IPS-18c (cell line): ENCODE measurements around the gene ADGRG6.
"Not testable (repeated sequence)": the region's sequence is repeated elsewhere in the genome, so short reads cannot be mapped to it uniquely, and the experiment has no call there.

Experiments
- H3K4me3 ChIP-seq: 2 replicates; pipeline ENCODE4 v1.7.0; 2013; ENCODE audit warnings: low read depth, mild to moderate bottlenecking, low read length, moderate library complexity; ENCODE audit not compliant: insufficient read depth
- H3K9me3 ChIP-seq: one replicate; pipeline ENCODE4 v1.6.1; 2013; ENCODE audit warnings: mild to moderate bottlenecking, low read length, moderate library complexity; ENCODE audit not compliant: control insufficient read depth, insufficient read depth

ADGRG6 gene

DNA sequence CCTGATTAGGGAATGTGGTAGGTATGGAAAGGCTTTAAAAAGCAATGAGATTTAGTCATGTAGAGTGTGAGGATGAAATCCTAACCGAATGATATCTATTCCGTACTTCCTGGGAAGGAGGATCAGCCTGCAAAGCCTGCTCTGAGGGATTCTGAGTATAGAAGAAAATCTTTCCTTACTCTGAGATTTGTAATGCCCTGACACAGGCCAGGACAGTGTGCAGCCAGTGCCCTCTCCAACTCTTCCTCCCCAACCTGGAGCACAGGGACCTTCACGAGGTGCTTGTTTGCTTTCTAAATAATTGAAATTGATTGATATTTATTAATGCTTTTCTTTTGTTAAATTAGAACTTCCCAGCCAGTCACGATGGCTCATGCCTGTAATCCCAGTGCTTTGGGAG lies 131.6 kb downstream of the ADGRG6 start:
- no peak overlapping the region for H3K4me3 ChIP-seq
- H3K9me3 ChIP-seq, result peaks cover 2% of the 10 kb centered on the region

DNA sequence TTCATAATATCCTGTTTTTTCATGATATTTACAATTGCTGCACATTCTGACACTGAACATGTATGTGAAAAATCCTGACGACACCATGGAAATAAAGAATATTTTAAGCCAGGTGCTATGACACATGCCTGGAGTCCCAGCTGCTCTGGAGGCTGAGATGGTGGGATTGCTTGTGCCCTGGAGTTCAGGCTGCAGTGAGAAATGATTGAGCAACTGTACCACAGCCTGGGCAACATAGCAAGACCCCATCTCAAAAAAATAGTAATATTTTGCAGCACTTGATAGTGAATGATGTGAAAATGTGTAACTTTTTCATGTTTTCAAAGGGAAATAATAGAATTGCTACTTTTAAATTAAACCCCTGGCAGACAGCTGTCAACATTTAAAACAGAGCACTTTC lies 137.1 kb downstream of the ADGRG6 start:
- Histone ChIP-seq H3K9me3 (no peaks in the 10 kb centered on the region), H3K4me3 (no peak overlapping the region)

DNA sequence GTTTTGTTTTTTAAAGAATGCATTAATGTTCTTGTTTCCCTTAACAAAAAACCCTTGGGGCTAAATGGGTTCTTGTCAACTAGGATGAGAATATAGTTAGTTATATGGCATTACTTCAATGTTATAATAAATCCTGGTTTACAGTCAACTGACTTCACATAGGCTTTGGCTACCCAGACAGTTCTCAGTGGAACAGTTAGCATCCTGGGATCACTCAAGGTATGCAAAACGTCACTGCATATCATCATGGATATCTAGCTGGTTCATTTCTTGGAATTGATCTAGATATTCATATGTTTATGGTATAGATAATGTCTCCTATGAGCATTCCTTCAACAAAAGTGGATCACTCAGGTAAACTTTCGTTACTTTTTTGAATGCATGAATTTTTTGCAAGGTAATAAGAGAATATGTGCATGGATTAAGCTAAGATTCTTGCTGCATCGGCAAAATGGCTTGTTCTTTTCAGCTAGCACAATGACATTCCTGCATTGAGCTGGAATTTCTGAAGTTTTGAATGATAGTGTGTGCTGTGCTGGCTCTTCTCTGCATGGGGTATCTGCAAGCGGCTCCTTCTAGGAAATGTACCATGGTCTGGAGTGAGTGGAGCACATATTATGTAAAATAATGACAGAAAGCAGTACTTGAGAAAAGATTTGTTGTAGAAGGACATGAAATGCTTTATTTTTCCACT lies 138.9 kb downstream of the ADGRG6 start:
- no peaks in the 10 kb centered on the region for H3K9me3 ChIP-seq
- H3K4me3 ChIP-seq, result no peak overlapping the region

DNA sequence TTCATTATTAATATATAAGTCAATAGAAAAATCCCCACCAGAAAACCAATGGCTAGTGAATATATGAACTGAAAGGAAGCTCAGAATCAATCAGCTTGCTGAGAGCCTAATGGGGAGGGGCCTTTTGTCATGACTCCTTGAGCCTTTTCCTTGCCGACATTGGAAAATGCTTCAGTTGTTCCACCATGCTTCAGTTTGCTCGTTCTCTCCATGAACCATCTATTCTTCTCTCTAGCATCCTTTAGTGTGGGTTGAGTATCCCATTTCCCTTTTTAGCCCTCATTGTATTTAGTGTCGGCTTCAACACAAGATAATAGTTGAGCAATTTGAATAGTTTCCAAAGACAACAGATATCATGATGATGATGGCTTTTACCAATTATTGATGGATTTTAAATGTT lies 139.9 kb downstream of the ADGRG6 start:
- Histone ChIP-seq H3K4me3 (no peak overlapping the region), H3K9me3 (no peaks in the 10 kb centered on the region)

DNA sequence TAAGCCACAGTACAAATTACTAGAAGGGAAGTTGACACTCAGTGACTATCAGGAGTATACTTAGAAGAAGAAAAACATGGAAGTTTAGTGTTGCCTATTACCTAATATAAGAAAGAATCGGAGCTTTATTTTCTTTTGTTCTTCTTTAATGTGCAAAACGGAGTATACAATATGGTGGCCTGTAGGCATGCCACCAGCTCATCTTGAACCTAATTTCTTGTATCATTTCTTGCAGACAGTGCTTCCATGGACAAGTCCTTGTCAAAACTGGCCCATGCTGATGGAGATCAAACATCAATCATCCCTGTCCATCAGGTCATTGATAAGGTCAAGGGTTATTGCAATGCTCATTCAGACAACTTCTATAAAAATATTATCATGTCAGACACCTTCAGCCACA lies 141.3 kb downstream of the ADGRG6 start:
- H3K4me3 ChIP-seq, result no peak overlapping the region
- H3K9me3 ChIP-seq, result no peaks in the 10 kb centered on the region

DNA sequence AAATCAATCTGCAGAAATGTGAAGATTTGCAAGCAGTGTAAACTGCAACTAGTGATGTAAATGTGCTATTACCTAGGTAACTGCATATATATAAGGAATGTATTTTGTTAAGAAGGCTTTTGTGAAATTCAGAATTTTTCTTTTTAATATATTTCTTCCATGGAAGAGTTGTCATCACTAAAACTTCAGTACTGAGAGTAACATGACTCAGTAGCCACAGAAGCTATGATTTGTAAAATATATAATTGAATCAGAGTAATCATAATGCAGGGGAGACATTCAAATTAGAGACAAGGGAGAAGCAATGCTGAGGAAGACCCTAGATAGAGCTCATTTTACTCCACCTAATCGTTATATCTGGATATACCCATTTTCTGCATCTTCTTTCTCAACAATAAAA lies 141.7 kb downstream of the ADGRG6 start:
- H3K9me3 ChIP-seq, result no peaks in the 10 kb centered on the region

DNA sequence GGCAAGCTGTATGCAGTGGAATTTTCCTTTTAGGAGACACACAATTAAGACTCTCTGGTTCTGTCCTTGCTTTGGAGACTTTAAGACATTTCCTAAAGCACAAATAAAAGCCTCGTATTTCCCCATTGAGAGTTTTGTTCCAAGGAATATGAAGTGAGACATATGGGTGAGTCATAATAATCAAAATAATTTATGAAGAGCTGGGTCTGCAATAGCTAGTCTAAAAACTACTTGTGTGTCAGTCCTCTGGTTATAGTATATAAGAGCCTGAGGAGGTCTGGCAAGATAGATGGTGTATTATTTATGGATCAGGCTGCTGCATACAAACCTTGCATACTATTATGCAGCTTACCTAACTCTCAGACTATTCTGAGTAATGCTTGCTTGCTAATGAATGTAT lies 142.6 kb downstream of the ADGRG6 start:
- no peaks in the 10 kb centered on the region for H3K9me3 ChIP-seq
- no peak overlapping the region for H3K4me3 ChIP-seq

More for the DNA sequence above, 141.7 kb downstream of the ADGRG6 start:
- no peak overlapping the region for H3K4me3 ChIP-seq

DNA sequence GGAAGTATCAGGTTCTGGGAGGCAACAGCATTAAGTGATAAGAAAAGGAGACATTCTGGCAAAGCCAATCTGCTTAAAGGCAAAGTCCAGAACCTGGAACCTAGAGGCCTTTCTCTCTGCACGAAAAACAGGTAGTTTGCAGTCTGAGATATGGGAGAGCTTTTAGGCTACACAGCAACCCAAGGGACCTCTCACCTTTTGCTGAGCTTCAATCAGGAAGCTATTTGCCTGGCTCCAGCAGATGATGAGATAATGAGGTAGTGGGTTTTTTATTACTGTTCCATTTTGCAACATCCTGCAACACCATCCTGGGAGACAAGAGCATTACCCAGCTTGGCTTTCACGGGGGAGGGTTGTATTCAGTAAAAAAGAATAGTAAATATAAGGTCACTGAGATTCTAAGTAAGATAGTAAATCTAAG lies 143.1 kb downstream of the ADGRG6 start:
- Histone ChIP-seq H3K4me3 (no peak overlapping the region), H3K9me3 (no peaks in the 10 kb centered on the region)

DNA sequence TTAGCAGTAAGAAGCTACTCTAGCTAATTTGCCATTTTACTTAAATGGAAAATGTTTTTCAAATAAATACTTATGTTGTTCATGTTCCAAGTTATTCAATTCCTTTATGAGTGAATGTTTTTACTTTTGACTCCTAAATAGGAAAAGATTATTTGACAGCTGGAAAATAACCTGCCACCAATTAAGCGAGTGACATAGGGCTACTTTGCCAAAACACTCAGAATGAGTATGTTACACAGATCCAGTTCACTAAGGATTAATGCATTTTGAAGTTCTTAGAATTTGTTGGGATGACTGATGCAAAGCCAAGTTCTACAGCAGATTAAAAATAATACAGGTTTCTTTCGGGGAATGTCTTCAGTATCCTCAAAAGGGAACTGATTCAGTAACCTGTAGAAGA lies 144.4 kb downstream of the ADGRG6 start:
- H3K9me3 ChIP-seq, result no peaks in the 10 kb centered on the region

DNA sequence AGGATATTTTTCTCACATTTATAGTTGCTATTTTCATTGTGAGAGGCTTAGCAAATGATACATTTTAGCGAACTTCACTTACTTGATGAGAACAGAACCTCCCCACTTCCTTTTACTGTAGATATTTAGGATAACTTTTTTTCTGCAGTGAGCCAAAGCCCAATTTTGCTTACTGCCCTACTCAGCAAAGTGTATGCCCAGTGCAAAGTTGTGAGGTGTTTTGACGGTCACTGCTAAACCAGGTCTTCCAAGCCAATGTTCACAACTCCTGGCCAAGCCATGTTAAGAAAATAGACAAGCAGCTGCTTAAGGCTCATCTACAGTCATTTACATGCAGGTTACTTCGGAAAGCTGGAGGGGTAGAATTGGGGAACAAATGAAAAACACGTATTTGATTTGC lies 144.8 kb downstream of the ADGRG6 start:
- Histone ChIP-seq H3K4me3 (no peak overlapping the region), H3K9me3 (no peaks in the 10 kb centered on the region)

More for the DNA sequence above, 144.4 kb downstream of the ADGRG6 start:
- H3K4me3 ChIP-seq, result no peak overlapping the region

DNA sequence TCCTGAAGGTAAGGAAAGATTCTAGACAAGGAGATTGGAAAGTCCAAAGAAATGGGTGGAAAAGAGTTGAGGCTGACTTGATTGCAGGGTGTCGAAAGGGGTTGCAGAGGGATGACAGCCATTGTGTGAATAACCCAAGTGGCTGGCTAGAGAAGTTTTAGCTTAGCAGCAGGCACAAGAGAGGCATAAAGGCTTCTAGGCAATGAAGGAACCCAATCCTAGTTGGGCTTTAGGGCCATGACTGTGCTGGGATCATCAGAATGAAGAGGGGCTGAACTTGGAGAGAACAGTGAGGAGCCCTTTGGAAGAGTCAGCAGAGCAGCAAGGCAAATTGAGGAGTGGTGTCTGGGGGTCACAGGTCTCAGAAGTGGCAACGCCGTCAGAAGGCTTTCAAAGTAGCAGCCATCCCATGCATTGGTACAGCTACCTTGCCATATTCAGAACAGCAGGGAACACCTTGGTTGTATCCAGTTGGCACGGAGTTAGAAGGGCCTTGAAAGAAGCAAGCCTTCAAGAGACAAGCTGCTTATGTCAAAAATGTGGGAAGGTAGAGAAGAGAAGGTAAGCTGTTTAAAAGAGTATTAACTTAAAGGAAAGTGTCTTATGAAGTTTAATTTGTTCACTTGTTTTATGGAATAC lies 146.4 kb downstream of the ADGRG6 start:
- no peaks in the 10 kb centered on the region for H3K9me3 ChIP-seq

DNA sequence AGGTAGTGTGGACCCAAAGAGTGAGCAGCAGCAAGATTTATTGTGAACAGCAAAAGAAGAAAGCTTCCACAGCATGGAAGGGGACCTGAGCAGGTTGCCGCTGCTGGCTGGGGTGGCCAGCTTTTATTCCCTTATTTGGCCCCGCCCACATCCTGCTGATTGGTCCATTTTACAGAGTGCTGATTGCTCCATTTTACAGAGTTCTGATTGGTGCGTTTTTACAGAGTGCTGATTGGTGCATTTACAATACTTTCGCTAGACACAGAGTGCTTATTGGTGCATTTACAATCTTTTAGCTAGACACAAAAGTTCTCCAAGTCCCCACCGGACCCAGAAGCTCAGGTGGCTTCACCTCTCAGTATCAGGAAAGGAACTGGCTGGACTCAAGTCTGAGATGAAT lies 149.0 kb downstream of the ADGRG6 start:
- H3K9me3 ChIP-seq, H3K4me3 ChIP-seq: not testable (repeated sequence)

More for the DNA sequence above, 146.4 kb downstream of the ADGRG6 start:
- no peak overlapping the region for H3K4me3 ChIP-seq

DNA sequence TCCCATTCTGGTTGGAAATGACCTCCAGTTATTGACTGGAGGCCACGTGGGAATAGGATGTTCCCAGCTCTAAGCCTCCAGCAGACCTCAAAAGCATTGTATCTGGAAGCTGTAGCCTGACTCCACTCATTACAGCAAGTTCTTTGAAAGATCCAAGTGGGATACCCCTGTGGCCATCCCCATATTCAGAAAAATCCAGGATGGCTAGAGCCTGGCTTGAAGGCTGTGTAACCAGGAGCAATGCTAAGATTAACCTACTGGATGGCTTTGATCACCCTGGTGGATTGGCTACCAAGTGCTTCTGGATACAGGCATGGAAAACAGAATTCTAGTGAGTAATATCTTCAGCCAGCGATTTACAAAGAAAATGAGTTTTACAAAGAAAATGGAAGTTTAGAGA lies 151.2 kb downstream of the ADGRG6 start:
- Histone ChIP-seq H3K4me3 (no peak overlapping the region), H3K9me3 (no peaks in the 10 kb centered on the region)

DNA sequence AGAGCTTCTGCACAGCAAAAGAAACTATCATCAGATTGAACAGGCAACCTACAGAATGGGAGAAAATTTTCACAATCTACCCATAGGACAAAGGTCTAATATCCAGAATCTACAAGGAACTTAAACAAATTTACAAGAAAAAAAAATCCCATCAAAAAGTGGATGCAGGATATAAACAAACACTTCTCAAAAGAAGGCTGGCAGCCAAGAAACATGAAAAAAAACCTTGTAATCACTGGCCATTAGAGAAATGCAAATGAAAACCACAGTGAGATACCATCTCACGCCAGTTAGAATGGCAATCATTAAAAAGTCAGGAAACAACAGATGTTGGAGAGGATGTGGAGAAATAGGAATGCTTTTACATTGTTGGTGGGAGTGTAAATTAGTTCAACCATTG lies 152.4 kb downstream of the ADGRG6 start:
- not testable (repeated sequence) for H3K9me3 ChIP-seq, H3K4me3 ChIP-seq

DNA sequence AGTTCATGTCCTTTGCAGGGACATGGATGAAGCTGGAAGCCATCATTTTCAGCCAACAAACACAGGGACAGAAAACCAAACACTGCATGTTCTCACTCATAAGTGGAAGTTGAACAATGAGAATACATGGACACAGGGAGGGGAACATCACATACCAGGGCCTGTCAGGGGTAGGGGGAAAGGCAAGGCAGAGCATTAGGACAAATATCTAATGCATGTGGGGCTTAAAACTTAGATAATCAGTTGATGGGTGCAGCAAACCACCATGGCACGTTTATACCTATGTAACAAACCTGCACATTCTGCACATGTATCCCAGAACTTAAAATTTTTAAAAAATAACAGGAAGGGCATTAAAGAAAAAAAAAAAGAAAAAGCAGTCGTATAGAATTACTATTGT lies 153.0 kb downstream of the ADGRG6 start:
- H3K9me3 ChIP-seq, H3K4me3 ChIP-seq: not testable (repeated sequence)

DNA sequence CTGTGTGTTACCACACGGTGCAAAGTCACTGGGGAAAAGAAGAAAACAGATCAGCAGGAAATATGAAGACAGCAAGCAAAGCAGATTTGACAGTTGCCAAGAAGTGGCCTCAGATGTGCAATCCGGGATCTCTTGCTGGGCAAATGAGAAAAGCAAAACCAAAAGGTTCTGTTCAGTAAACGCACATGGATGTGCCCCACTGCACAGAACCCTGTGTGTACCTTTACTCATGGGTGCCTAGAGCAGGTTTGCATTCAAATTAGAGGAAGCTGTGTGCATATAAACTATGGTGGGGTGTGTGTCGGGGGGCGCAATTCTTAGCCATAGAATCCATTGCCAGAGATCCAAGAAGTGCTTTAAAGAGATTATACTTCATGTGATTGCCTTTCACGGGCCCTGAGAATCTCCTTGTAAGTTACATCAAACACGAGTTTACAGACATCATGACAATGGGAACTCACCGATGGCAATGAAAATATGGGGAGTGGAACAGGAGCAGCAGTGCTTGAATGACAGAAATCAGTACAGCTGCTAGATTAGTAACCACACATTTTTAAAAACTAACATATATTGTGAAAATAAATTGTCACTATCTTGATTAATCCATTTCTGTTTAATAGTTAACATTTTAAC lies 154.3 kb downstream of the ADGRG6 start:
- Histone ChIP-seq H3K9me3 (no peaks in the 10 kb centered on the region), H3K4me3 (no peak overlapping the region)

DNA sequence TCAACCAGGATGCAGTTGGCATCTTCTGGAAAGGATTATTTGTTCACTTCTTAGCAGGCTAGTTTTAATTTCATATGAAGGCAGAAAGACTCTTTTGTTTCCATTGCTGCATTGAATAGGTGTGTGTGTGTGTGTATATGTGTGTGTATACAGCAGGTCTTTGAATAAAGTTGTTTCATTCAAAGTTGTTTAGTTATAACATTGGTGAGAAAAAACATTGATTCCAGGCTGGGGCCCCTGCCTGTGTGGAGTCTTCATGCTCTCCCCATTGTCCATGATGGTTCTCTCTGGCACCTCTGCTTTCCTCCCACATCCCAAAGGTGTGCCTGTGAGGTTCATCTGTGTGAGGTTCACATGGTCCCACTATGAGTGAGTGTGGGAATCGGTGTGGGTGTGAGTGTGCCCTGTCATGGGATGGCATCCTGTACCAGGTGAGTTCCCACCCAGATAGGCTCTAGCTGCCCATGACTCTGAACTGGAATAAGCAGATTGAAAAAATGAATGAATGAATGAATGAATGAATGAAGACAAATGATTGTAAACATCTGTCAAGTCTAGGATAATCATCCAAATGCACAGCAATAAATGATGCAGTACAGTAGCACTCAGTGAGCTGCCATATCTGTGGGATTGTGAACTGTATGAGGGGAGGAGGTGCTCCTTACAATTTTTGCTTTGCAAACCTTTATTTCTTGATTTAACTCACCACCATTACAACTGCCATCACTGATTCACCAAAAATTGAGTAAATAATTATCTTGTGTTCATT lies 156.0 kb downstream of the ADGRG6 start:
- Histone ChIP-seq H3K9me3 (no peaks in the 10 kb centered on the region), H3K4me3 (no peak overlapping the region)

DNA sequence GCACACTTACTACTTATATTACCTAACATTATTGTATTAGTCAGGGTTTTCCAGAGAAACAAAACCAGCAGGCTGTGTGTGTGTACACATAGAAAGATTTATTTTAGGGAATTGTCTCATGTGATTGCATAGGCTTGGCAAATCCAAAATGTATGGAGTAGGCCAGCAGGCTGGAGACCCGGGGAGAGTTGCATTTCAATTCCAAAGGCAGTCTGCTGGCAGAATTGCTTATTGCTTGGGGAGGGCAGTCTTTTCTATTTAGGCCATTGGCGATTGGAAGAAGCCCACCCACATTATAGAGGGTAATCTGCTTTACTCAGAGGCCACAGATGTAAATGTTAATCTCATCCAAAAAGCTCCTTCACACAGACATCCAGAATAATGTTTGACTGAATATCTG lies 157.0 kb downstream of the ADGRG6 start:
- Histone ChIP-seq H3K9me3 (no peaks in the 10 kb centered on the region), H3K4me3 (no peak overlapping the region)
